ENCODE data around the gene SENP6. TPM values are rescaled to one million over a fixed set of nuclear protein-coding genes. Genes with fewer than 3 reads are reported as not detected.

The SENP6 gene
- total and polyA plus RNA-seq, 9 of the 15 experiments (the other 6 are each of a cell fraction or from before 2014, with no cell fraction given) = 11.1 to 79.4 (median 46.8) TPM

GRCh38 chr6:75748003-75748742 is 146.5 kb downstream of the SENP6 start:
- H3K9ac ChIP-seq (ENCODE audit: insufficient read depth in 1 of 2, low read depth in 2 of 2, low read length in 2 of 2) = peak overlapping the region; percentile 83 to 97
- H2AFZ ChIP-seq (ENCODE audit: low read depth, low read length) = peak overlapping the region; percentile 98
- CTCF ChIA-PET (ENCODE audit: low intra/inter-chr PET ratio) = no interaction called here
- in situ Hi-C loops (cut with MboI) (no loop called here), intact Hi-C loops (cut with micrococcal nuclease) (no loop called here)
- FAIRE-seq (peak; percentile 69), ATAC-seq (peak; percentile 74), DNase-seq (ENCODE audit: extremely low read depth in 1 of 4, low spot score in 3 of 4) (no peak)
- peaks cover 0 to 14% of the 10 kb centered on the region in 2 experiments; a peak in 2 of 5 replicates for H3K4me1 ChIP-seq (replicated peaks in 1 of 2; ENCODE audit: control insufficient read depth in 2 of 2, insufficient read depth in 2 of 2, low read length in 2 of 2)
- H3K4me3 ChIP-seq = peak overlapping the region; percentile 69
- H3K4me2 ChIP-seq (ENCODE audit: insufficient read depth, low read length) = peak overlapping the region; percentile 89
- H4K20me1 ChIP-seq (replicated peaks; ENCODE audit: control insufficient read depth, insufficient read depth, low read length) = no peaks in the 10 kb centered on the region
- no peaks in the 10 kb centered on the region for H3K9me3 ChIP-seq (replicated peaks; ENCODE audit: control insufficient read depth, insufficient read depth, low read depth, low read length)
- POLR2A ChIA-PET = interaction anchor here (0.7 kb wide), 1 partner anchor 40 kb away, joined by 3 read pairs; no protein-coding TSS in a partner anchor
- H3K36me3 ChIP-seq (ENCODE audit: control insufficient read depth, insufficient read depth, low read length) = no peaks in the 10 kb centered on the region
- peak overlapping the region; percentile 76 for H3K27ac ChIP-seq (ENCODE audit: extremely low read depth, low read depth, low read length)
- BruUV-seq (replicated peaks) = TSS peak; percentile 88
- WGBS (ENCODE audit: insufficient coverage, low coverage, missing lambda C conversion rate) = 8% methylated on average over 16 of the region's 17 CpGs
- H3K27me3 ChIP-seq (ENCODE audit: control insufficient read depth in 2 of 2, insufficient read depth in 2 of 2, low read length in 2 of 2) = peaks cover 7 to 24% of the 10 kb centered on the region in 2 experiments; a peak in 4 of 5 replicates
- H3K9me1 ChIP-seq (ENCODE audit: control insufficient read depth, insufficient read depth, low read length) = no peaks in the 10 kb centered on the region
- H3K79me2 ChIP-seq (ENCODE audit: control insufficient read depth, insufficient read depth, low read length) = no peaks in the 10 kb centered on the region
- TF ChIP-seq ATF6 (CRISPR knock-in tag; IDR thresholded peaks at IDR 0.05) = 0 out of 2 replicates have a peak, but pooled peaks have one; percentile 5
- TF ChIP-seq NR3C1 (CRISPR knock-in tag; IDR thresholded peaks at IDR 0.05) = no peak
- TF ChIP-seq COPS2 (conservative IDR thresholded peaks at IDR 0.05) = no peak
- peak; percentile 97 for TF ChIP-seq REST (IDR thresholded peaks at IDR 0.05; ENCODE audit: borderline replicate concordance)
- TF ChIP-seq REST (CRISPR knock-in tag; IDR thresholded peaks at IDR 0.05; ENCODE audit: low read depth) = no peak
- 0 out of 2 replicates have a peak, but pooled peaks have one; percentile 21 for TF ChIP-seq MAX (CRISPR knock-in tag; IDR thresholded peaks at IDR 0.05)
- 0 out of 2 replicates have a peak, but pooled peaks have one; percentile 6 for TF ChIP-seq L3MBTL2 (IDR thresholded peaks at IDR 0.05)

All from K562 (cell line).